HG02852 (cell line): Measurements from ENCODE around the gene FOS.

ENCODE experiments used
- ATAC-seq: cut with Tn5 transposase; IDR thresholded peaks from one replicate; pipeline ENCODE4 v1.9.1; 2021; ENCODE audit warnings: mild to moderate bottlenecking, moderate library complexity; ENCODE audit not compliant: unreplicated experiment

The FOS gene

GRCh38 chr14:75311356-75311755 lies 32.7 kb downstream of the FOS start:
- ATAC-seq, result no peak

- ATAC-seq, result no peak
These were observed 33.7 kb downstream of the FOS start for GRCh38 chr14:75312341-75312740.

- ATAC-seq, result no peak
These were observed 34.7 kb downstream of the FOS start for GRCh38 chr14:75313294-75313693.

- no peak for ATAC-seq
These were observed 36.5 kb downstream of the FOS start for GRCh38 chr14:75315144-75315543.

GRCh38 chr14:75317148-75317547 lies 38.5 kb downstream of the FOS start:
- ATAC-seq, result no peak

GRCh38 chr14:75318353-75318752 lies 39.7 kb downstream of the FOS start:
- ATAC-seq, result no peak

- no peak for ATAC-seq
These were observed 40.4 kb downstream of the FOS start for GRCh38 chr14:75319021-75319420.

GRCh38 chr14:75320196-75320595 lies 41.6 kb downstream of the FOS start:
- no peak for ATAC-seq

- ATAC-seq, result no peak
These were observed 44.1 kb downstream of the FOS start for GRCh38 chr14:75322746-75323145.

- no peak for ATAC-seq
These were observed 44.9 kb downstream of the FOS start for GRCh38 chr14:75323571-75323970.

- ATAC-seq, result no peak
These were observed 50.0 kb downstream of the FOS start for GRCh38 chr14:75328558-75329155.

GRCh38 chr14:75329369-75329768 lies 50.7 kb downstream of the FOS start:
- ATAC-seq, result no peak

GRCh38 chr14:75331471-75331870 lies 52.8 kb downstream of the FOS start:
- no peak for ATAC-seq
